Hepatocyte (in vitro differentiated cells): ENCODE results near the gene DIRAS1. TPM values are rescaled to one million over a fixed set of nuclear protein-coding genes. Genes with fewer than 3 reads are reported as not detected.

ENCODE experiments used
- DNase-seq: peaks from one replicate; pipeline ENCODE4 v3.0.0-alpha.2; 2016; ENCODE audit warnings: low spot score
- H2AFZ ChIP-seq: fragments of 200-600 bp; sonication (generic); 2 replicates; pipeline ENCODE4 v1.6.0; 2016; ENCODE audit warnings: antibody characterized with exemption, mild to moderate bottlenecking
- H3K27ac ChIP-seq: fragments of 200-600 bp; sonication (generic); 2 replicates; pipeline ENCODE4 v1.5.1; 2016; ENCODE audit warnings: mild to moderate bottlenecking
- H3K27me3 ChIP-seq: fragments of 200-600 bp; sonication (generic); 2 replicates; pipeline ENCODE4 v1.6.1; 2016
- H3K36me3 ChIP-seq: fragments of 200-600 bp; sonication (generic); replicated peaks from 2 replicates; pipeline ENCODE4 v1.5.1; 2016; ENCODE audit warnings: low read depth; ENCODE audit not compliant: insufficient read depth
- H3K4me1 ChIP-seq: fragments of 200-600 bp; sonication (generic); 2 replicates; pipeline ENCODE4 v1.5.1; 2016; ENCODE audit warnings: mild to moderate bottlenecking, moderate library complexity; ENCODE audit not compliant: insufficient read depth
- H3K4me2 ChIP-seq: fragments of 200-600 bp; sonication (generic); 2 replicates; pipeline ENCODE4 v1.6.0; 2016
- H3K4me3 ChIP-seq: fragments of 200-600 bp; sonication (generic); 2 replicates; pipeline ENCODE4 v1.5.1; 2016; ENCODE audit warnings: mild to moderate bottlenecking
- H3K79me2 ChIP-seq: fragments of 200-600 bp; sonication (generic); 2 replicates; pipeline ENCODE4 v1.6.0; 2017; ENCODE audit warnings: mild to moderate bottlenecking
- H3K9me2 ChIP-seq: fragments of 200-600 bp; sonication (generic); replicated peaks from 2 replicates; pipeline ENCODE4 v1.6.0; 2017; ENCODE audit warnings: mild to moderate bottlenecking; ENCODE audit not compliant: insufficient read depth
- H3K9me3 ChIP-seq: fragments of 200-600 bp; sonication (generic); 2 replicates; pipeline ENCODE4 v1.5.1; 2016; ENCODE audit warnings: low read depth, mild to moderate bottlenecking
- H4K20me1 ChIP-seq: fragments of 200-600 bp; sonication (generic); 2 replicates; pipeline ENCODE4 v1.6.0; 2016; ENCODE audit warnings: mild to moderate bottlenecking; ENCODE audit not compliant: insufficient read depth, poor library complexity, severe bottlenecking
- CTCF ChIP-seq: fragments of 200-600 bp; sonication (generic); IDR thresholded peaks from 2 replicates; pipeline ENCODE4 v1.5.1; 2016; ENCODE audit warnings: antibody characterized with exemption, mild to moderate bottlenecking; ENCODE audit not compliant: poor library complexity
- EZH2 ChIP-seq: fragments of 200-600 bp; sonication (generic); IDR thresholded peaks from 2 replicates; pipeline ENCODE4 v1.6.1; 2016; ENCODE audit warnings: antibody characterized with exemption, mild to moderate bottlenecking, borderline replicate concordance
- EZH2phosphoT487 ChIP-seq: fragments of 200-600 bp; sonication (generic); IDR thresholded peaks from one replicate; pipeline ENCODE4 v1.6.1; 2018; ENCODE audit warnings: antibody characterized with exemption, mild to moderate bottlenecking, low read depth, moderate library complexity; ENCODE audit not compliant: unreplicated experiment, severe bottlenecking
- WGBS: methylation state at CpG from one replicate; pipeline ENCODE4 v1.1.6; 2016; ENCODE audit warnings: low lambda C conversion rate; ENCODE audit errors: missing lambda C conversion rate; 5-methylcytosine and 5-hydroxymethylcytosine counted together
- polyA plus RNA-seq: library from polyadenylated mRNA; unstranded; fragments of >200 nt; fragmentation: Nextera tagmentation; extraction: Ambion mirVana; gene quantifications from 2 replicates; pipeline ENCODE4 v1.2.1, GENCODE V29; 2016
- total RNA-seq: library from RNA; depleted of rRNA; stranded (reverse); fragments of >200 nt; gene quantifications from 2 replicates; pipeline ENCODE4 v1.2.3, GENCODE V29; 2014

DIRAS1 gene
- total RNA-seq = 1.4 and 1.5 TPM in 2 replicates
- polyA plus RNA-seq = 2.0 and 2.4 TPM in 2 replicates

DNA sequence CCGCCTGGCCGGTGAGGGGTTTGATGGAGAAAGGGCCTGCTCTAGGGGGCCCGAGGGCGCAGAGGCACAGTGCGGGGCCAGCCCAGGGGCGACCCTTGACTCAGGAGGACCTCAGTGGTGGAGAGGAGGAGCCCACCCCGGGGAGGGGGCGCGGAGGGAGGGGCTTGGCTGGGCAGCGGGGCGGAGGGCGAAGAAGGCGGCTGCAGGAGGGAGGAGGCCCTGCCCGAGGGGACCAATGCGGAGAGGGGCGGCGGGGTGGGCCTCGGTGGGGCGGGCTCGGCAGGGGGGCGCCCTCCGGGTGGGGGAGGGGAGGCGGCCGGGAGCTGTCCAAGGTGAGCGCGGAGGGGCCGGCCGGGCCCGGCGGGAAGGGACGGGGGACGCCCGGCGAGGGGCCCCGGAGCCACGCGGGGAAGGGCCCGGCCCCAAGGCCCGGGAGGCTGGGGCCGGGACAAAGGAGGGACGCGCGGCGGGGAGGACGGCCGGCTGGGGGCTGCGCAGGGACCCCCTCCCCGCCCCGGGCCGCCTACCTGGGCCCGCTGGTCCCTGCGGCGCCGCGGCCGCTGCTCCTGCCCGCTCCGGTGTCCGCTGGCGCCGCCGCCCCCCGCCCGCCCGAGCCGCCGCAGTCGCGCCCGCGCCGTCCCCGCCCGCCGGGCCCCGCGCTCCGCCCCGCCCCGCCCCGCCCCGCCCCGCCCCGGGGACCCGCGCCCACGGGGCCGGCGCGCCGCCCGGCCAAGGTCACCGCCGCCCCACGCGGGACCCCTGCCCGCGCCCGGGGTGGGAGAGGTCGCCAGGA lies at the start of gene DIRAS1:
TSS of gene DIRAS1 (minus strand) at position 596 of the 793 bp plus-strand sequence. CDS start 3,566 bp downstream, outside the sequence.
- H3K27ac ChIP-seq = no peak within 1 kb of the TSS

DNA sequence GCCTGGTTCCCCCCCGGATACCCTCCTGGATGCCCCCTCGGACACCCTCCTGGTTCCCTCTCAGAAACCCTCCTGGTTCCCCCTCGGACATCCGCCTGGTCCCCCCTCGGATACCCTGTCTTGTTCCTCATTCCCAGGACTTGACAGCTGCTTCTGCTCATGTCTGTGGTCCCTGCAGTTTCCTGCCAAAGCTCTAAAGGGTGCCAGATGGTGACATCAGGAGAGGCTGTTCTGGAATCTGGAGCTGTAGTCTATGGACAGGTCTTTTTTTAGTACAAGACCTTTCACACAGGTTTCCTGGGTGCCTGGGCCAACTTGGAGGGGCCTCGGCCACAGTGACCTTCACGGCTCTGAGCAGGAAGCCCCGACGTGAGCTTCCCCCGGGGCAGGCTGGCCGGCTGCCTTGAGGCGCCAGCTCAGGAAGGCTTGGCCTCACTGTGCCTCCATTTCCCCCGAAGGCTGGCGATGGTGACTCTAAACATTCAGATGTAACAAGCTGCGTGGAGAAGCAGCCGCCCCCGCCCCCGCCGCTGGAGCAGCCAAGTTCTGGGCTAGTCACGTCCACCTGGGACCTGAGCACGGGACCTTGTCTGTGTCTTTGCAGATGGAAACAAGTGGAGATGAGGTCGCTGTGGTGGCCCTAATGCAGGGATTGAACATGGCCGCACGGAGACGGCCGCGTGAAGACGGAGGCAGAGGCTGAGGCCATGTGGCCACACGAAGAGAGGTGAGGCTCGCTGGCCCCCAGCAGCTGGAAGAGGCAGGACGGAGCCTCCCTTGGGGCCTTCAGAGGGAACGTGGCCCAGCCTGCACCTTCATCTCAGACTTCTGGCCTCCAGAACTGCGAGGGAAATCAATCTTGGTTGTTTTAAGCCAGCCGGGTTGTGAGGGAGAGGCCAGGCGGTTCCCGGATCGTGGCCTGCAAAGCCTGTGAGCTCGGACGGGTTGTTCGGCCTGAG lies 49.2 kb upstream of the DIRAS1 start:
- H3K79me2 ChIP-seq = peaks cover 57% of the 10 kb centered on the region
- H3K27me3 ChIP-seq = no peaks in the 10 kb centered on the region
- no peaks in the 10 kb centered on the region for H3K36me3 ChIP-seq
- 90% methylated on average over 35 of the region's 40 CpGs for WGBS
- no peak overlapping the region for H3K27ac ChIP-seq
- no peak for DNase-seq
- no peaks in the 10 kb centered on the region for H3K9me3 ChIP-seq
- no peak overlapping the region for H3K4me3 ChIP-seq
- H3K9me2 ChIP-seq = no peaks in the 10 kb centered on the region
- H2AFZ ChIP-seq = no peak overlapping the region
- no peak overlapping the region for H3K4me2 ChIP-seq
- no peaks in the 10 kb centered on the region for H3K4me1 ChIP-seq
- H4K20me1 ChIP-seq = peaks cover 46% of the 10 kb centered on the region
- TF ChIP-seq CTCF = no peak
- no peak for TF ChIP-seq EZH2phosphoT487
- TF ChIP-seq EZH2 = no peak

More for the DNA sequence above, at the start of gene DIRAS1:
- WGBS = 5% methylated on average over 8 of the region's 100 CpGs
- no peak within 1 kb of the TSS for H3K4me3 ChIP-seq
- peak; percentile 9 for TF ChIP-seq EZH2phosphoT487
- TF ChIP-seq CTCF = no peak
- TF ChIP-seq EZH2 = no peak
- no peaks in the 10 kb centered on the region for H3K9me3 ChIP-seq
- H4K20me1 ChIP-seq = no peaks in the 10 kb centered on the region
- H3K4me2 ChIP-seq = peak within 1 kb of the TSS; percentile 86
- DNase-seq = no peak
- no peaks in the 10 kb centered on the region for H3K36me3 ChIP-seq
- H3K27me3 ChIP-seq = peaks cover 28% of the 10 kb centered on the region
- H2AFZ ChIP-seq = peak within 1 kb of the TSS; percentile 52
- no peaks in the 10 kb centered on the region for H3K9me2 ChIP-seq
- peaks cover 5% of the 10 kb centered on the region for H3K4me1 ChIP-seq
- no peaks in the 10 kb centered on the region for H3K79me2 ChIP-seq

DNA sequence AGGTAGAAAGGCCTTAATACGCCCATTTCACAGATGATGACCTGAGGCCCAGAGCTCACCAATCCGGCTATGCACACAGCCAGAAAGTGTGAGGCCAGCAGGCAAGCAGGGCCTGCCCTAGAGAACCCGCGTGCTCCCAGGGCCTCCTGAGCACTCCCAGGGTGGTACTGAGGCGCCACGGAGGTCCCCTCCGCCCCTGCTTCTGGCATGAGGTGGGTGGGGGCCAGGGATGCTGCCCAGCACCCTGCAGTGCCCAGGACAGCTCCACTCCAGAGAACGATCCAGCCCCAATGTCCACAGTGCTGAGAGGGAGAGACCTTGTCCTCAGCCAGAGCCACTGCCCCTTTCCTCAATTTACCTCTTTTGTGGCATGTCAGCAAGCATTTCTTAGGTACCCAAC lies 48.0 kb upstream of the DIRAS1 start:
- H3K4me2 ChIP-seq = no peak overlapping the region
- no peaks in the 10 kb centered on the region for H3K4me1 ChIP-seq
- peaks cover 46% of the 10 kb centered on the region for H3K79me2 ChIP-seq
- no peak overlapping the region for H3K27ac ChIP-seq
- WGBS = 99% methylated on average over 8 of the region's 8 CpGs
- no peak overlapping the region for H3K4me3 ChIP-seq
- no peaks in the 10 kb centered on the region for H3K27me3 ChIP-seq
- H3K9me3 ChIP-seq = no peaks in the 10 kb centered on the region
- no peak overlapping the region for H2AFZ ChIP-seq
- TF ChIP-seq EZH2 (no peak), EZH2phosphoT487 (no peak), CTCF (no peak)
- H3K9me2 ChIP-seq = no peaks in the 10 kb centered on the region
- DNase-seq = no peak
- no peaks in the 10 kb centered on the region for H3K36me3 ChIP-seq
- peaks cover 35% of the 10 kb centered on the region for H4K20me1 ChIP-seq
